Right ventricle myocardium superior (tissue), 1 donor: Measurements from ENCODE around the gene DNAH8. TPM values are rescaled to one million over a fixed set of nuclear protein-coding genes. Genes with fewer than 3 reads are reported as not detected.
"Not testable (repeated sequence)": the region's sequence is repeated elsewhere in the genome, so short reads cannot be mapped to it uniquely, and the experiment has no call there.

ENCODE experiments used
- ATAC-seq: fragments of 200-7000 bp; cut with Tn5 transposase; one replicate; pipeline ENCODE4 v1.9.1; 2020; ENCODE audit warnings: mild to moderate bottlenecking; ENCODE audit not compliant: poor library complexity
- DNase-seq: peaks from one replicate; pipeline ENCODE4 v3.0.0-alpha.2; 2020
- intact Hi-C: fragments of 100-400 bp; cut with DNase I; formaldehyde crosslinking; loops from one replicate; pipeline ENCODE4 v1.11.2; 2022
- total RNA-seq: library from RNA; stranded (reverse); fragmentation: NEBNext Ultra II Directional; extraction: Animal tissue kit (Norgen Biotek cat#: 25700); gene quantifications from one replicate; pipeline ENCODE4 v1.2.1, GENCODE V29; 2021
- donor health status: DM: no; HTN: yes; CAD: no; lungs with severe emphysema.

Gene DNAH8
- total RNA-seq, 1 donor from 2014 or later: 0.03 TPM

DNA sequence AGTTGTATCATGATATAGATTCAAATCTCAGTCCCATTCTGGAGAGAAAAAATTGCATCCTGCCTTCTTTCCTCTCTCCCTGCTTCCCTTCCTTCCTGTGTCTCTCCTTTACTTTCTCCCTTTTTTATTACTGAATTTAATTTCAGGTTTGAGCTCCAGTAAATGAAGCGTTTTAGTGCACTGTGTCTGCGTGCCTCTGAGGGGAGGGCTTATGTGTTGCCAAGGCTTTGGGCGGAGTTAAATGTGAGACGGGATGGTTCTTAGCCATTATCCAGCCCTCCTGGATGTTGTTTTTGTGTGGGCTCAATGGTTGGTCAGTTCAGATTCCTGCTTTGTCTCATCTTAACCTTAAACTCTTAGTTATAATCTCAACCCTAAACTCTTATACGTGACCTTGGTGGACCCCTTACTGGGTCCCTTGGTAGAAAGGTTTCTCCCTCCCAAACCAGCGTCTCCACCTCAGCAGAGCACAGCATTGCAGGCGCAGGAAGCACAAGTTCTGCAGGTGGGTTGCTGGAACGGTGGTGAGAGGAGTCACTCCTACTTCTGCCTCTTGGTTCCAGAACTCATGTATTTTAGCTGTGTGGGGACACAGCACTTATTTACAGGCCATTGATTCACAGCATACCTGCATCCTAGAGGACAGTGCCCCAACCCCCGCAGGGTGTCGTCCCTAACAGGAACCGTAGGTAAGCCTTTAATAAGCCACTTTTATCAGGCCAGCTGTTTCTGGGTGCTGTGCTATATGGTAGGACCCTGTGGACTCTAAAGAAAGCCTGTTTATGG is 68.5 kb downstream of the DNAH8 start:
- intact Hi-C loops: no loop called here
- ATAC-seq: no peak
- no peak for DNase-seq

GRCh38 chr6:38784506-38785235 is 69.6 kb downstream of the DNAH8 start:
- intact Hi-C loops: no loop called here
- DNase-seq: no peak
- ATAC-seq: no peak

- DNase-seq: no peak
- no peak for ATAC-seq
- intact Hi-C loops: no loop called here
These were observed 71.4 kb downstream of the DNAH8 start for GRCh38 chr6:38786486-38786885.

DNA sequence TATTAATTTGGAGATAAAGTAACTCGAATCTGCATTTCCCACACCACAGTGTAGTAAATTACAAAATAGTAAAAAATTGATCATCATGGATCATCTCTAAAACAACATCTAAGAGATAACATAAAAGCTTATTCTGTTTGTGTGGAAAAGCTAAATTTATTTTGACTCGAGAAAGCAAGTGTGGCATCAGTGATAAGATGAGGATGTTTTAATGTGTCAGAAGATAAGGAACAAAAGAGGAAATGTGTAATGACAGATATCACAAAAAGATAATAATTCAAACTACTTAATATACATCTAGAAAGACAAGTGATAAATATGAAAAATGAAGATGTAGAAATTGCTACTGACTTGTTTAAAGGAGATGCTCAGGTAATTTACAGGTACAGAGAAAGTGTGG is 74.1 kb downstream of the DNAH8 start:
- no peak for DNase-seq
- ATAC-seq: no peak
- intact Hi-C loops: no loop called here

DNA sequence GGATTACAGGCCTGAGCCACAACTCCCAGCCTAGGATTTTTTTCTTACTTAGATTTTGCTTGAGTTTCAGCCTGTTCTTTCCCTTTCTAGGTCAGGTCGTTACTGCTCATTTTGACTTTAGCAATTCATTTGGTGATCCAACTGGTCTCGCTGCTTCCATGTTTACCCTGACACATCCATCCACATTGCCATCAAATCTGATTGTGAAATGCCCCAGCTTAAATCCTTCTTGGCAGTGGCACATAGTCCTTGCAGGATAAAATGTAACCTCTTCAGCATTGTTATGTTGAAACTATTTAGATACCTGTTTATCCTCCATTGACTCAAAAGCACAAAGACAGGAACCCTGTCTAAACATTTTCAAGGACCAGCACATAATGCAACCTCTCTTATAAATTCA is 77.2 kb downstream of the DNAH8 start:
- intact Hi-C loops: no loop called here
- no peak for DNase-seq
- ATAC-seq: no peak

- ATAC-seq: no peak
- no peak for DNase-seq
- intact Hi-C loops: no loop called here
These were observed 79.6 kb downstream of the DNAH8 start for GRCh38 chr6:38794682-38795081.

DNA sequence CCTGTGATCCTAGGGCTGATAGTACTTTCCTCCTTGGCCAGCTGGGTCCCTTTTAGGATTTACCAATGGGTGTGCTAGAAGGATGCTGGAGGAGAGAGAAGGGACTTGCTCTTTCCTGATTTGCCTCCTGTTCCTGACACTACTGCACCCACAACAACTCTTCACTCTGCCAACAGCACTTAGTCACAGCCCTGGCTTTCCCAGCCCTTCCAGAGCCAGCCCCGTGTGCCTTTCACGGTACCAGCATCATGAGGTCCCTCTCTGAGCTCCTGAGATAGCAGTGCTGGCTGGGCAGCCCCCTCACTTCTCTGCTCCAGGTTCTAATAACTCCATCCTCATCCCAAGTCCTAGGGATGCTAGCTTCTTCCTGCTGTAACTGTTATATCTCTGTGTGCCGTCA is 80.9 kb downstream of the DNAH8 start:
- DNase-seq: no peak
- no peak for ATAC-seq
- intact Hi-C loops: no loop called here

- intact Hi-C loops, ATAC-seq, DNase-seq: not testable (repeated sequence)
These were observed 81.3 kb downstream of the DNAH8 start for GRCh38 chr6:38796437-38796836.

- ATAC-seq (no peak), DNase-seq (no peak)
- intact Hi-C loops: no loop called here
These were observed 81.7 kb downstream of the DNAH8 start for GRCh38 chr6:38796850-38797249.

GRCh38 chr6:38797391-38797790 is 82.3 kb downstream of the DNAH8 start:
- intact Hi-C loops: no loop called here
- DNase-seq: no peak
- no peak for ATAC-seq

DNA sequence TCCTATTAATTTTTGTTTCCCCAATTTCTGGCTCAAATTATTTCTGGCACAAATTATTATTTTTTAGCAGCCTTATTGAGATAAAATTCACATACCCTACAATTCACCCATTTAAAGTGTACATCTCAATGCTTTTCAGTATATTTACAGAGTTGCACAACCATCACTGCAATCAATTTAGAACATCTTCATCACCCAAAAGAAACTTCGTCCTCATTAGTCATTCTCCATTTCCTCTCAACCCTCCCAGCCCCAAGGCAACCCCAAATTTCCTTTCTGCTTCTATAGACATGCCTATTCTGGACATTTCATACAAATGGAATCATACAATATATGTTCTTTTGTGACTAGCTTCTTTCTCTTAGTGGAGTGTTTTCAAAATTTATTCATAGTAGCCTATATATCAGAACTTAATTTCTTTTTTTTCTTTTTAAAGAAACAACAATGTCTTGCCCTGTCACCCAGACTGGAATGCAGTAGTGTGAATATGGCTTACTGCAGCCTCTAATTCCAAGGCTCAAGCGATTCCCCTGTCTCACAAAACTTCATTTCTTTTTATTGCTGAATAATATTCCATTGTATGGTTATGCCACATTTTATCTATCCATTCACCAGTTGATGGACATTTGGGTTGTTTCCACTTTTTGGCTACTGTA is 84.5 kb downstream of the DNAH8 start:
- intact Hi-C loops: no loop called here
- ATAC-seq (no peak), DNase-seq (no peak)

- intact Hi-C loops: no loop called here
- DNase-seq (no peak), ATAC-seq (no peak)
These were observed 86.2 kb downstream of the DNAH8 start for GRCh38 chr6:38801305-38801704.

DNA sequence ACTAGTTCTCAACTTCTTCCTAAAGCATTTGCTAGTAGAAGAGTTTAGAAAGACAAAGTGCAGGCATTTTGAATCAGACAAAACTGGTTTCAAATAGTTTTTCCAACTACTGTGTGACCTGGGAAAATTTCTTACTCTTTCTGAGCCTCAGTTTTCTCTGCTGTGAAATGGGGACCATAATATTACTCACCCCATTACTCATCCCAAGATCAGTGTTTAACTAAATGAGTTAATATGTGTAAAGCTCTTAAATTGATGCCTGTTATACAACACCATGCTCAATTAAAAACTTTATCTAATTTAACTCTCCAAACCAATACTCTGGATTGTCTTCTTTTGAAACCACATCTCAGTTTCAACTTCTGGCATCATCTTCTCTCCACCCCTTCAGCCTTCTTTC is 87.4 kb downstream of the DNAH8 start:
- DNase-seq: no peak
- intact Hi-C loops: no loop called here

GRCh38 chr6:38803129-38803528 is 88.0 kb downstream of the DNAH8 start:
- ATAC-seq (no peak), DNase-seq (no peak)
- intact Hi-C loops: no loop called here

More for the DNA sequence above, 87.4 kb downstream of the DNAH8 start:
- no peak for ATAC-seq

DNA sequence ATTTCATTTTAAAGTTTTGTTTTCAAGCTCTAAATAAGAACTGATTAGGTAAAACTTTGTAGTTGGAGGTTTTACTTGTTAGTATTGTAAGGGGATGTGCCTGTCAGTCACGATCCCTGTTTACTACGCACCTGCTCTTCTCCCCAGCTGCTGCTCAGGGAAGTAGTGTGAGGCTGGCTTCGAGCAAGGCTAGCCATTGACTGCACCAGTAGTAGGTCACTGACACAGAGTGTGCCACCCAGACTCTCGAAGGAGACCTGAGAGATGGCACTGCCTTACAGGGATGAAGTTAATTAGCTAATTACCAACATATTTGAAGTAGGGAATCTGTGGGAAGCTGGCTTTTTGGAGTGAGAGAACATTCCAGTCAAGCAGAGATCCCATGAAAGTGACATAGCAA is 89.2 kb downstream of the DNAH8 start:
- DNase-seq (no peak), ATAC-seq (no peak)
- intact Hi-C loops: no loop called here

GRCh38 chr6:38805127-38805655 is 90.1 kb downstream of the DNAH8 start:
- ATAC-seq: no peak
- intact Hi-C loops: no loop called here
- DNase-seq: no peak

DNA sequence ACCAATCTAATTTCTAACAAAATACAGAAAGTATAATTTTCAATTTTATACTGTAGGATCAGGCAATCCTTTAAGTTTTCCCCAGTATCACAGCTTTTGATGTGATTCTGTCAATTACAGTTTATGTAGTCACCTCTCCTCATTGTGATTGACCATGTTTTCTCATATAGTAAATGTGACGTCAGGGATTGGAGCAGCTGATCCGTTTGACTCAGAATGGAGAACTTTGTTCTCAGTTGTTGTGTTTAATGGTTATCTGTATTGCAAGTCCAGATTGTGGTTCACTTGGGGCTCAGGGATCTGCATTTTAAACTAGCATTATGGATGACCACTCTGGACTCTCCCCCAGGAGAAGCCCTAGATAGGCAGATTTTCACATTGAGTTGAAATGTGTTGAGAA is 90.6 kb downstream of the DNAH8 start:
- ATAC-seq (no peak), DNase-seq (no peak)
- intact Hi-C loops: no loop called here

DNA sequence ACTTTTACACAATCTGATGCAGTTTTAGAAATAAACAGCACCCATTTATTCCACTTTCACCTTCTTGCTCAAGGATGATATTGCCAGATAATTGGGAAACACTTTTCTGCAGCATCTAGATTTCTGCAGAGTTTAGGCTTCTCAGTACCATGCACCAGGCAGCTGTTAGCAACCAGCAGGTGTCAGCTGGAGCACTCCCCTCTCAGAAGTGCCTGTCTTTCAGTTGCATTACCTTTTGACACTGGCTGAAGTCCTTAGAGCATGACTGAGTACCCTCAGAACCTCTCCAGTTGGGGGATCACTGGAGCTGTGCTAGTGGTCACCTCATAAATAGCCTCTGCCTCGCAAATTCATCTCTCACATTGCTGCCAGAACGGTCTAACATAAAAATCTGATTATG is 91.2 kb downstream of the DNAH8 start:
- DNase-seq (no peak), ATAC-seq (no peak)
- intact Hi-C loops: no loop called here

DNA sequence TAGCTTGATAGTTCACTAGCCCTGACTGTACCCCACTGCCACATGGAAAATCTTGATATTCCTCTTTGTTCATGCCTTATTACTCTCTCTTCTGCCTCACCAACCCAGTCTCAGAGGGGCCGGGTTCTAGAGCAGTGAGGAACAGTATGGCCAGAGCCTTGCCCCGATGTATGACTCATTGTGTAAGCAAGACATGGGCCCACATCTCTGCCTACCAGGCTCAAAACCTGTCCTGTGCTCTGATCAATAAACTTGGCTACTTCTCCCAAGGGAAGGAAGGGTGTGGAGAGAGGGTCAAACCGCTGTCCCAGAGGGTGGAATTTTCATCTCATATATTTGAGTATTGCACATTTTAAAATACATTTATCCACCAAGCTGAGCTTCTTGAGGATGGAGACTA is 91.7 kb downstream of the DNAH8 start:
- no peak for DNase-seq
- intact Hi-C loops: no loop called here
- ATAC-seq: no peak

DNA sequence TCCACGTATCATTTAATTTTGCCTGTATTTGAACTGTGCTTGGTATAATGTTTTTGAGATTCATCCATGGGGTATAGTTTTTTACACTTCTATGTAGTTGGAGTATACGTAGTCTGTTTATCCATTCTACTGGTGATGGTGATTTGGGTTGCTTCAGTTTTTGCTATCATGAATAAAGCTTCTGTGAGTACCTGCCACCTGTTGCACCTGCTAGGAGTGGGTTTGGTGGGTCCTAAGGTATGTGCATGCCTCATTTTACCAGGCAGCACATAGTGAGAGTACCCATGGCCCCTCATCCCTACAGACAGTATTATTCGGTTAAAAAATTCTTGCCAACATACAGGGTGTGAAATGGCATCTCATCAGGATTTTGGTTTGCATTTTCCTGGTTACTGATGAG is 92.9 kb downstream of the DNAH8 start:
- intact Hi-C loops: no loop called here
- ATAC-seq: no peak

More for the DNA sequence above, 92.9 kb downstream of the DNAH8 start:
- DNase-seq: no peak
